ENCODE results near the gene KLHL35. TPM values are rescaled to one million over a fixed set of nuclear protein-coding genes. Genes with fewer than 3 reads are reported as not detected.

Gene KLHL35, protein sequence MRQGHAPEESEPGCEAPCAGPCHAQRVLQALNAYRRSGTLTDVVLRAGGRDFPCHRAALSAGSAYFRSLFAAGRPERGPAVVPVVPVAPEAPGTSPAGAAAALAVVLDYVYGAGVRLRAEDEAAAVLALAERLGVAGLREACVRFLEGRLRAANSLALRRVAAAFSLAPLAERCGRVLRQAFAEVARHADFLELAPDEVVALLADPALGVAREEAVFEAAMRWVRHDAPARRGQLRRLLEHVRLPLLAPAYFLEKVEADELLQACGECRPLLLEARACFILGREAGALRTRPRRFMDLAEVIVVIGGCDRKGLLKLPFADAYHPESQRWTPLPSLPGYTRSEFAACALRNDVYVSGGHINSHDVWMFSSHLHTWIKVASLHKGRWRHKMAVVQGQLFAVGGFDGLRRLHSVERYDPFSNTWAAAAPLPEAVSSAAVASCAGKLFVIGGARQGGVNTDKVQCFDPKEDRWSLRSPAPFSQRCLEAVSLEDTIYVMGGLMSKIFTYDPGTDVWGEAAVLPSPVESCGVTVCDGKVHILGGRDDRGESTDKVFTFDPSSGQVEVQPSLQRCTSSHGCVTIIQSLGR
- polyA plus RNA-seq (2013): 0.82 TPM

DNA sequence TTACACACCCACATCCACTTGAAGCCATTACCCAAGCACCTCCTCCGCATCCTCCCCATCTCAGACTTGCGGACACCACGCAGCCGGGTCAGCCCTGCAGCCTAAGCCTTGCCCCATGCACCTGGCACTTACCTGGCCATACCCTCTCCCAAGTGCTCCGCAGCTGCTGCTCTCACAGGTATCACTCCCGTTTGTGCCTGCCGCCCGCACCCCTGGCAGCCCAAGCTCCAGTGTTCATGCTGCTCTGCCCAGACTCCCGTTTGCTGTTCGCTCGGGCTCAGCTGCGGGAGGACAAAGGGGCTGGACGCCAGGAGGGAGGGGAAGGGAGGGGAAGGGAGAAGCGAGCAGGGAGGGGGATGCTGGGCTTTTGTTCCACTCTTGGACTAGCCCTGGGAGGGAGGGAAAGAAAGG lies at the start of gene KLHL35:
Gene KLHL35, minus strand, starts transcription at position 293 of the 411 bp plus-strand sequence. CDS start 2,574 bp downstream, outside the sequence.
- ChIA-PET POLR2A (no interaction called here), CTCF (interaction anchor here (1.7 to 3.9 kb wide), 2 partner anchors 11 to 99 kb away, joined by 6 to 26 read pairs; no protein-coding TSS in a partner anchor)
- 31% methylated on average over 10 of the region's 14 CpGs for WGBS (ENCODE audit: insufficient coverage)
- no peak within 1 kb of the TSS for H3K4me3 ChIP-seq (ENCODE audit: control insufficient read depth in 1 of 7, extremely low read depth in 1 of 7, insufficient read depth in 4 of 7, low read depth in 2 of 7, low read length in 6 of 7)
- no peaks in the 10 kb centered on the region for H3K36me3 ChIP-seq (ENCODE audit: control insufficient read depth in 4 of 4, insufficient read depth in 4 of 4, low read length in 3 of 4)
- no peak for DNase-seq
- H3K27me3 ChIP-seq (replicated peaks in 2 of 5; ENCODE audit: control insufficient read depth in 4 of 5, insufficient read depth in 5 of 5, low read length in 4 of 5): peaks cover 4 to 60% (median 34%) of the 10 kb centered on the region in 5 experiments
- peaks cover 0 to 23% (median 13%) of the 10 kb centered on the region in 4 experiments for H3K4me1 ChIP-seq (ENCODE audit: control extremely low read depth in 1 of 4, control insufficient read depth in 4 of 4, insufficient read depth in 4 of 4, low read length in 3 of 4)
- peaks cover 0 to 14% (median 9%) of the 10 kb centered on the region in 5 experiments for H3K9me3 ChIP-seq (ENCODE audit: control extremely low read depth in 1 of 5, control insufficient read depth in 4 of 5, insufficient read depth in 2 of 5, low read depth in 1 of 5, low read length in 4 of 5)
- H3K27ac ChIP-seq (ENCODE audit: insufficient read depth in 1 of 2, low read depth in 1 of 2, low read length in 2 of 2, poor library complexity in 1 of 2, severe bottlenecking in 2 of 2): no peak within 1 kb of the TSS

DNA sequence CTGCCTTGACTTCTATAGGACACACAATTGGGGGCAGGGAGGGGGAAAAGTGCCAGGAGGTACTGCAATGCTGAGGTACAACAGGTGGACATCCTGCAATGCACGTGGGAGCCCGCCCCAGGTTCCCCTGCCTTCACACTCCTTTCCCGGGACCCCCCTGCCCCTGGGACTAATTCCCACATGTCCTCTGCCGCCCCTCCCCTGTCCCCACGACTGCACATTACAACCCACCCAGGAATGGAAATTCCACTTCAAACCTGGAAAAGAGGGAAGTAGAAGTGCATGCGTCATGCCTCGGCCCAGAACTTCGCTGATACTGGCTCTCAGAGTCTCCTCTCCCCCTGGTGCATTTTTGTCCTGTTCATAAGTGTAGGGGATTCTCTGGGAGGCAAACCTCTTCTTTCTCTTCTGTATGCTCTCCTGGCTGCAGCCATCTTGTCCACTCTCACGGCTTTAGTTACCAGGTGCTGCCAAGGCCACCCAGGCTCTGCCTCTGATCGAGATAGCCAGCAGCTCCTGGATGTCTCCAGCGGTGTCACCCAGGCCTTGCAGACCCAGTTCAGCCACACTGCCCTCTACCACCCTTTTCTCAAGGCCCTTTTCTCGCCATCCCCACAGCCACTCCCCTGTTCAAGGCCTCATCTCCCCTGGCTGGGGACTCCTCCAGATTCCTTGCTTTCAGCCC lies 49.1 kb upstream of the KLHL35 start:
- Histone ChIP-seq H3K27me3 (replicated peaks in 2 of 5; ENCODE audit: control insufficient read depth in 4 of 5, insufficient read depth in 5 of 5, low read length in 4 of 5) (no peaks in the 10 kb centered on the region), H3K4me1 (ENCODE audit: control extremely low read depth in 1 of 4, control insufficient read depth in 4 of 4, insufficient read depth in 4 of 4, low read length in 3 of 4) (peaks cover 0 to 10% (median 0%) of the 10 kb centered on the region in 4 experiments), H3K9me3 (ENCODE audit: control extremely low read depth in 1 of 5, control insufficient read depth in 4 of 5, insufficient read depth in 2 of 5, low read depth in 1 of 5, low read length in 4 of 5) (no peaks in the 10 kb centered on the region), H3K27ac (ENCODE audit: insufficient read depth in 1 of 2, low read depth in 1 of 2, low read length in 2 of 2, poor library complexity in 1 of 2, severe bottlenecking in 2 of 2) (no peak overlapping the region), H3K36me3 (ENCODE audit: control insufficient read depth in 4 of 4, insufficient read depth in 4 of 4, low read length in 3 of 4) (peaks cover 0 to 3% (median 0%) of the 10 kb centered on the region in 4 experiments), H3K4me3 (ENCODE audit: control insufficient read depth in 1 of 7, extremely low read depth in 1 of 7, insufficient read depth in 4 of 7, low read depth in 2 of 7, low read length in 6 of 7) (no peak overlapping the region)
- ChIA-PET POLR2A (no interaction called here), CTCF (interaction anchor here (0.6 to 0.9 kb wide), 3 partner anchors 10 to 39 kb away, joined by 3 read pairs; no protein-coding TSS in a partner anchor)
- peak in 2 of 3 donors; percentile 7 to 60 for DNase-seq
- 88% methylated on average over 7 of the region's 12 CpGs for WGBS (ENCODE audit: insufficient coverage)

DNA sequence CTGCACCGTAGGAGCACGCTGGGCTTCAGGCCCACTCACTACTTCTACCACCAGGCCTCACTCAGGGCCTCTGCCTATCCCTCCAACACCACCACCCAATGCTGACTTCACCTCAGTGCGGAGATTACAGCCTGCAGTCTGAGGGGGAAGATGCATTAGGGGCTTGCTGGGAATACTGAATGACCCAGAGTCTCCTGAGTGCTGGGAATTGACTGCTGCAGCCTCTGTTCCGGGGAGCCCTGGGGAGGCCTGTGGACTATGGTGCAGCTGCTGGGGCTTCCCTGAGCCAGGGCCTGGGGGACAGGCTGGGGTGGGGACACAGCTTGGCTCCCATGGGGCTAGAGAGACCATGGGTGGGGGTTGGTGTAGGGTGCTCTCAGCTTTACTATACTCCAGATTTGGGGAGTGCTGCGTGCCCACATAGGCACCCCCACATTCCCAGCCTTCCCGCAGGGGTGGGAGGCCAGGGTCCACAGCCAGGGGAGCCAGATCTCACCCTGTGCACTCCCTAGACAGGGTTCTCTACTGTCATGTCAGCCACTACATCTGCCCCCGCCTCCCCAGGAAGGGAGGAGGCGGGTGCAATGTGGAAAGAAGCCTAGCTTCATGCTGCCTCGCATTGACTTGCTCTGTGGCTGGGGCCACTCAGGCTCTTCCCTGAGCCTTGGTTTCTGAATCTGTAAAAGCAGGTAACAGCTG lies 48.4 kb upstream of the KLHL35 start:
- peak overlapping the region in 1 of 2 experiments; percentile 36 for H3K27ac ChIP-seq (ENCODE audit: insufficient read depth in 1 of 2, low read depth in 1 of 2, low read length in 2 of 2, poor library complexity in 1 of 2, severe bottlenecking in 2 of 2)
- H3K27me3 ChIP-seq (replicated peaks in 2 of 5; ENCODE audit: control insufficient read depth in 4 of 5, insufficient read depth in 5 of 5, low read length in 4 of 5): no peaks in the 10 kb centered on the region
- no peak overlapping the region for H3K4me3 ChIP-seq (ENCODE audit: control insufficient read depth in 1 of 7, extremely low read depth in 1 of 7, insufficient read depth in 4 of 7, low read depth in 2 of 7, low read length in 6 of 7)
- WGBS (ENCODE audit: insufficient coverage): 93% methylated on average over 5 of the region's 9 CpGs
- DNase-seq: no peak
- H3K36me3 ChIP-seq (ENCODE audit: control insufficient read depth in 4 of 4, insufficient read depth in 4 of 4, low read length in 3 of 4): peaks cover 0 to 3% (median 0%) of the 10 kb centered on the region in 4 experiments
- POLR2A ChIA-PET: no interaction called here
- no peaks in the 10 kb centered on the region for H3K9me3 ChIP-seq (ENCODE audit: control extremely low read depth in 1 of 5, control insufficient read depth in 4 of 5, insufficient read depth in 2 of 5, low read depth in 1 of 5, low read length in 4 of 5)
- CTCF ChIA-PET: interaction anchor here (0.6 to 0.9 kb wide), 3 partner anchors 11 to 39 kb away, joined by 3 read pairs; no protein-coding TSS in a partner anchor
- H3K4me1 ChIP-seq (ENCODE audit: control extremely low read depth in 1 of 4, control insufficient read depth in 4 of 4, insufficient read depth in 4 of 4, low read length in 3 of 4): peaks cover 0 to 14% (median 0%) of the 10 kb centered on the region in 4 experiments

DNA sequence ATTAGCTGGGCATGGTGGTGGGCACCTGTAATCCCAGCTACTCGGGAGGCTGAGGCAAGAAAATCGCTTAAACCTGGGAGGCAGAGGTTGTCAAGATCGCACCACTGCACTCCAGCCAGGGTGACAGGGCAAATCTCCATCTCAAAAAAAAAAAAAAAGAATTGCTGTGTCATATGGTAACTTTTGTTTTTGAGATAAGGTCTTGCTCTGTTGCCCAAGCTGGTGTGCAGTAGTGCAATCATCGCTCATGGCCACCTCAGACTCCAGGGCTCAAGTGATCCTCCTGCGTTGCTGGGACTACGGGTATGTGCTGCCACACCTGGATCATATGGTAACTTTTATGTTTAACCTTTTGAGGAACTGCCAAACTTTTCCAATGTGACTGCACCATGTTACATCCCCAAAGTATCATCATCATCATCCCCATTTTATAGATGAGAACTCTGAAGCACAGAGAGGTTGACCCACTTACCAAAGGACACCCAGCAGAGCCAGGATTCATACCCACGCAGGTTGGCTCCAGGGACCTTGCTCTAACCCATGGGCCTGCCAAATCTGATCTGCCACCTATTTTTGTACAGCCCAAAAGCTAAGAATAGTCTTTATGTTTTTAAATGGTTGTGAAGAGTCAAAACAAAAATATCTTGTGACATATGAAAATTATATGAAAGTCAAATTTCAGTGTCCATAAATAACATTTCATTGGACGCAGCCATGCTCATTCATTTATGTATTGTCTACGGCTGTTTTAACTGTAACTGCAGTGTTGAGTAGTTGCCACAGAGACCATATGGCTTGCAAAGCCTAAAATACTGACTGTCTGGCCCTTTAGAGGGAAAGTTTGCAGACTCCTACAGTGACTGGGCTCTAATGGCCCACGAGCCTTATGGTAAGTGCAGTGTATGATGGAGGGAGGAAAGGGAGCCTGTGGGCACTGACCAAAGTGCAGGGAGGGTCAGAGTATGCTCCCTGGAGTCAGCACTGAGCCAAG lies 47.5 kb upstream of the KLHL35 start:
- Histone ChIP-seq H3K36me3 (ENCODE audit: control insufficient read depth in 4 of 4, insufficient read depth in 4 of 4, low read length in 3 of 4) (peaks cover 0 to 3% (median 0%) of the 10 kb centered on the region in 4 experiments), H3K27me3 (replicated peaks in 2 of 5; ENCODE audit: control insufficient read depth in 4 of 5, insufficient read depth in 5 of 5, low read length in 4 of 5) (no peaks in the 10 kb centered on the region), H3K27ac (ENCODE audit: insufficient read depth in 1 of 2, low read depth in 1 of 2, low read length in 2 of 2, poor library complexity in 1 of 2, severe bottlenecking in 2 of 2) (peak overlapping the region in 1 of 2 experiments; percentile 36), H3K4me1 (ENCODE audit: control extremely low read depth in 1 of 4, control insufficient read depth in 4 of 4, insufficient read depth in 4 of 4, low read length in 3 of 4) (peaks cover 0 to 23% (median 7%) of the 10 kb centered on the region in 4 experiments), H3K4me3 (ENCODE audit: control insufficient read depth in 1 of 7, extremely low read depth in 1 of 7, insufficient read depth in 4 of 7, low read depth in 2 of 7, low read length in 6 of 7) (no peak overlapping the region), H3K9me3 (ENCODE audit: control extremely low read depth in 1 of 5, control insufficient read depth in 4 of 5, insufficient read depth in 2 of 5, low read depth in 1 of 5, low read length in 4 of 5) (no peaks in the 10 kb centered on the region)
- WGBS (ENCODE audit: insufficient coverage): 74% methylated on average over 6 of the region's 10 CpGs
- POLR2A ChIA-PET: no interaction called here
- CTCF ChIA-PET: interaction anchor here (0.6 to 1.1 kb wide), 6 partner anchors 30 to 206 kb away, joined by 3 to 5 read pairs (median 3); no protein-coding TSS in a partner anchor
- peak; percentile 18 to 91 (median 64) for DNase-seq

DNA sequence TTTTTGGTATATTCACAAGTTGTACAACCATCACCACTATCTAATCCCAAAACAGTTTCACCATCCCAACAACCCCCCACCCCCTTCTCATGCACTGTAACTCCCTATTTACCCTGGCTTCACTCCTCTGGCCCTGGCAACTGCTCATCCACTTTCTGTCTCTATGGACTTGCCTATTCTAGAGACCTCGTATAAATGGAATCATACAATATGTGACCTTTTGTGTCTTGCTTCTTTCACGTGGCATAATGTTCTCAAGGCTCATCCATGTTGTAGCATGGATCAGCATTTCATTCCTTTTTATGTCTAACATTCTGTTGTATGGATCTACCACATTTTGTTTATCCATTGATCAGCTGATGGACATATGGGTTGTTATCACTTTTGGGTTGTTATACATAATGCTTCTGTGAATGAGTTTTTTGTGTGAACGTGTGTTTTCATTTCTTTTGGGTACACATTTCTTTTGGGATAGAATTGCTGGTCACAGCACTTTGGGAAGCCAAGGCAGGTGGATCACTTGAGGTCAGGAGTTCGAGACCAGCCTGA lies 46.7 kb upstream of the KLHL35 start:
- H3K4me3 ChIP-seq (ENCODE audit: control insufficient read depth in 1 of 7, extremely low read depth in 1 of 7, insufficient read depth in 4 of 7, low read depth in 2 of 7, low read length in 6 of 7): no peak overlapping the region
- H3K27ac ChIP-seq (ENCODE audit: insufficient read depth in 1 of 2, low read depth in 1 of 2, low read length in 2 of 2, poor library complexity in 1 of 2, severe bottlenecking in 2 of 2): no peak overlapping the region
- ChIA-PET CTCF (interaction anchor here (0.7 to 1.1 kb wide), 2 partner anchors 35 to 43 kb away, joined by 3 to 5 read pairs; no protein-coding TSS in a partner anchor), POLR2A (no interaction called here)
- peaks cover 0 to 3% (median 0%) of the 10 kb centered on the region in 4 experiments for H3K36me3 ChIP-seq (ENCODE audit: control insufficient read depth in 4 of 4, insufficient read depth in 4 of 4, low read length in 3 of 4)
- 86% methylated on average over 1 of the region's 4 CpGs for WGBS (ENCODE audit: insufficient coverage)
- H3K9me3 ChIP-seq (ENCODE audit: control extremely low read depth in 1 of 5, control insufficient read depth in 4 of 5, insufficient read depth in 2 of 5, low read depth in 1 of 5, low read length in 4 of 5): no peaks in the 10 kb centered on the region
- H3K4me1 ChIP-seq (ENCODE audit: control extremely low read depth in 1 of 4, control insufficient read depth in 4 of 4, insufficient read depth in 4 of 4, low read length in 3 of 4): peaks cover 0 to 30% (median 14%) of the 10 kb centered on the region in 4 experiments
- no peak for DNase-seq
- H3K27me3 ChIP-seq (replicated peaks in 2 of 5; ENCODE audit: control insufficient read depth in 4 of 5, insufficient read depth in 5 of 5, low read length in 4 of 5): no peaks in the 10 kb centered on the region

Data from common myeloid progenitor, CD34-positive (primary cell).